Measurements from ENCODE around the gene CDK12.
A peak's percentile ranks its signal among the peaks of the same experiment; 100 is the strongest.
"Not testable (repeated sequence)": the region's sequence is repeated elsewhere in the genome, so short reads cannot be mapped to it uniquely, and the experiment has no call there.

Gene CDK12

GRCh38 chr17:39461113-39461925 lies at the start of gene CDK12:
Gene CDK12 (plus strand): TSS chr17:39461486. CDS start chr17:39462072, 586 bp downstream.
- TF ChIP-seq YY1 (IDR thresholded peaks at IDR 0.05; ENCODE audit: insufficient read depth, insufficient read length) = no peak
- TF ChIP-seq SUZ12 (IDR thresholded peaks at IDR 0.05; ENCODE audit: extremely low read depth, insufficient read depth, insufficient read length) = no peak
- no peak for TF ChIP-seq ZNF274 (IDR thresholded peaks at IDR 0.05; ENCODE audit: low read depth, low read length)
- peak; percentile 95 for DNase-seq (ENCODE audit: low read depth, low spot score)
- H3K9ac ChIP-seq (ENCODE audit: insufficient read length, low read depth) = peak within 1 kb of the TSS; percentile 100
- H3K27me3 ChIP-seq (ENCODE audit: insufficient read depth, insufficient read length) = no peaks in the 10 kb centered on the region
- no peaks in the 10 kb centered on the region for H3K4me1 ChIP-seq (ENCODE audit: insufficient read depth, insufficient read length)
- H3K9me3 ChIP-seq (ENCODE audit: insufficient read depth, low read length) = no peaks in the 10 kb centered on the region
- H3K4me3 ChIP-seq (ENCODE audit: insufficient read length, low read depth) = peak within 1 kb of the TSS; percentile 100
- peaks cover 20% of the 10 kb centered on the region for H3K36me3 ChIP-seq (ENCODE audit: insufficient read depth, insufficient read length, low read length)

GRCh38 chr17:39416141-39416540 lies 45.1 kb upstream of the CDK12 start:
- Histone ChIP-seq H3K9me3 (ENCODE audit: insufficient read depth, low read length) (no peaks in the 10 kb centered on the region), H3K4me3 (ENCODE audit: insufficient read length, low read depth) (no peak overlapping the region), H3K27me3 (ENCODE audit: insufficient read depth, insufficient read length) (no peaks in the 10 kb centered on the region), H3K9ac (ENCODE audit: insufficient read length, low read depth) (no peak overlapping the region), H3K4me1 (ENCODE audit: insufficient read depth, insufficient read length) (no peaks in the 10 kb centered on the region), H3K36me3 (ENCODE audit: insufficient read depth, insufficient read length, low read length) (peaks cover 79% of the 10 kb centered on the region)
- DNase-seq (ENCODE audit: low read depth, low spot score) = no peak
- TF ChIP-seq ZNF274 (IDR thresholded peaks at IDR 0.05; ENCODE audit: low read depth, low read length) (no peak), YY1 (IDR thresholded peaks at IDR 0.05; ENCODE audit: insufficient read depth, insufficient read length) (no peak), SUZ12 (IDR thresholded peaks at IDR 0.05; ENCODE audit: extremely low read depth, insufficient read depth, insufficient read length) (no peak)

- no peak overlapping the region for H3K9ac ChIP-seq (ENCODE audit: insufficient read length, low read depth)
- no peak overlapping the region for H3K4me3 ChIP-seq (ENCODE audit: insufficient read length, low read depth)
- no peaks in the 10 kb centered on the region for H3K27me3 ChIP-seq (ENCODE audit: insufficient read depth, insufficient read length)
- no peaks in the 10 kb centered on the region for H3K4me1 ChIP-seq (ENCODE audit: insufficient read depth, insufficient read length)
- TF ChIP-seq SUZ12 (IDR thresholded peaks at IDR 0.05; ENCODE audit: extremely low read depth, insufficient read depth, insufficient read length) = no peak
- peaks cover 83% of the 10 kb centered on the region for H3K36me3 ChIP-seq (ENCODE audit: insufficient read depth, insufficient read length, low read length)
- no peak for DNase-seq (ENCODE audit: low read depth, low spot score)
- H3K9me3 ChIP-seq (ENCODE audit: insufficient read depth, low read length) = no peaks in the 10 kb centered on the region
Measured at GRCh38 chr17:39429600-39429999, 31.7 kb upstream of the CDK12 start.

GRCh38 chr17:39439868-39440267 lies 21.4 kb upstream of the CDK12 start:
- not testable (repeated sequence) for H3K4me1 ChIP-seq (ENCODE audit: insufficient read depth, insufficient read length); DNase-seq (ENCODE audit: low read depth, low spot score); H3K9me3 ChIP-seq (ENCODE audit: insufficient read depth, low read length); H3K27me3 ChIP-seq (ENCODE audit: insufficient read depth, insufficient read length); H3K4me3 ChIP-seq (ENCODE audit: insufficient read length, low read depth); H3K9ac ChIP-seq (ENCODE audit: insufficient read length, low read depth)
- peaks cover 76% of the 10 kb centered on the region for H3K36me3 ChIP-seq (ENCODE audit: insufficient read depth, insufficient read length, low read length)

GRCh38 chr17:39443326-39443725 lies 18.0 kb upstream of the CDK12 start:
- H3K4me1 ChIP-seq (ENCODE audit: insufficient read depth, insufficient read length) = no peaks in the 10 kb centered on the region
- H3K9ac ChIP-seq (ENCODE audit: insufficient read length, low read depth) = no peak overlapping the region
- TF ChIP-seq SUZ12 (IDR thresholded peaks at IDR 0.05; ENCODE audit: extremely low read depth, insufficient read depth, insufficient read length) = no peak
- no peak for TF ChIP-seq YY1 (IDR thresholded peaks at IDR 0.05; ENCODE audit: insufficient read depth, insufficient read length)
- TF ChIP-seq ZNF274 (IDR thresholded peaks at IDR 0.05; ENCODE audit: low read depth, low read length) = no peak
- H3K36me3 ChIP-seq (ENCODE audit: insufficient read depth, insufficient read length, low read length) = peaks cover 86% of the 10 kb centered on the region
- DNase-seq (ENCODE audit: low read depth, low spot score) = no peak
- H3K9me3 ChIP-seq (ENCODE audit: insufficient read depth, low read length) = no peaks in the 10 kb centered on the region
- no peak overlapping the region for H3K4me3 ChIP-seq (ENCODE audit: insufficient read length, low read depth)
- H3K27me3 ChIP-seq (ENCODE audit: insufficient read depth, insufficient read length) = no peaks in the 10 kb centered on the region

- H3K9me3 ChIP-seq (ENCODE audit: insufficient read depth, low read length) = no peaks in the 10 kb centered on the region
- no peak overlapping the region for H3K9ac ChIP-seq (ENCODE audit: insufficient read length, low read depth)
- TF ChIP-seq YY1 (IDR thresholded peaks at IDR 0.05; ENCODE audit: insufficient read depth, insufficient read length) = no peak
- TF ChIP-seq ZNF274 (IDR thresholded peaks at IDR 0.05; ENCODE audit: low read depth, low read length) = no peak
- TF ChIP-seq SUZ12 (IDR thresholded peaks at IDR 0.05; ENCODE audit: extremely low read depth, insufficient read depth, insufficient read length) = no peak
- DNase-seq (ENCODE audit: low read depth, low spot score) = no peak
- H3K36me3 ChIP-seq (ENCODE audit: insufficient read depth, insufficient read length, low read length) = peaks cover 63% of the 10 kb centered on the region
- no peak overlapping the region for H3K4me3 ChIP-seq (ENCODE audit: insufficient read length, low read depth)
- H3K27me3 ChIP-seq (ENCODE audit: insufficient read depth, insufficient read length) = no peaks in the 10 kb centered on the region
- H3K4me1 ChIP-seq (ENCODE audit: insufficient read depth, insufficient read length) = no peaks in the 10 kb centered on the region
Measured at GRCh38 chr17:39447561-39447960, 13.7 kb upstream of the CDK12 start.

- Histone ChIP-seq H3K27me3 (ENCODE audit: insufficient read depth, insufficient read length) (no peaks in the 10 kb centered on the region), H3K36me3 (ENCODE audit: insufficient read depth, insufficient read length, low read length) (peaks cover 43% of the 10 kb centered on the region), H3K9me3 (ENCODE audit: insufficient read depth, low read length) (no peaks in the 10 kb centered on the region), H3K4me3 (ENCODE audit: insufficient read length, low read depth) (peak overlapping the region; percentile 97), H3K4me1 (ENCODE audit: insufficient read depth, insufficient read length) (no peaks in the 10 kb centered on the region), H3K9ac (ENCODE audit: insufficient read length, low read depth) (peak overlapping the region; percentile 100)
- DNase-seq (ENCODE audit: low read depth, low spot score) = no peak
- TF ChIP-seq SUZ12 (IDR thresholded peaks at IDR 0.05; ENCODE audit: extremely low read depth, insufficient read depth, insufficient read length) (no peak), ZNF274 (IDR thresholded peaks at IDR 0.05; ENCODE audit: low read depth, low read length) (no peak), YY1 (IDR thresholded peaks at IDR 0.05; ENCODE audit: insufficient read depth, insufficient read length) (no peak)
Measured at GRCh38 chr17:39450051-39450450, 11.2 kb upstream of the CDK12 start.

All from NT2/D1 (cell line).